GM12891 (cell line): Measurements from ENCODE around the gene ZNF438.

Experiments
- POLR2A ChIP-seq: IDR thresholded peaks from 2 replicates; pipeline ENCODE4 v1.6.1; 2011; ENCODE audit warnings: low read depth, low read length, control low read depth
- TAF1 ChIP-seq: IDR thresholded peaks from 2 replicates; pipeline ENCODE4 v1.6.1; 2011; ENCODE audit warnings: low read depth, low read length, control low read depth

DNA sequence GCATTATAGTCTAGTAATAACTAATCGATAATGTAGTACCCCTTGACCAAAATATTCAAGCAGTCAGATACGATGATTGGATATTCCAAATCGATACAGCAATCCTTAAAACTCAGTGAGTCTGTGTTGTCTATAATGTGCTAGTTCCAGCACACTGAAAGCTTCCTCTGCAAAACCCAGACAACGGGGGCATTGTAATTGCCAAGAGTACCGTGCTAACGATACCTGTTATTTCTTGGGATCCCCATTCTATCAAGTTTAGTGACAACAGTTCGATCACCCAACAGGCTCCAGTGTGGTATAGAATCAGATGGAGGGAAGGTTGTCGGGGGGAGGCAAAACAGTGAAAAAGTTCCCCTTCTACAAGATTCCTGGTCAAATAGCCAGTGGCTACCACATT, 865 bp downstream of the ZNF438 start:
- TF ChIP-seq TAF1 (no peak), POLR2A (no peak)
